Right lung (tissue), 5 donors: Measurements from ENCODE around the gene GRM1. TPM values are rescaled to one million over a fixed set of nuclear protein-coding genes. Genes with fewer than 3 reads are reported as not detected.

ENCODE experiments used
- DNase-seq, 2 donors: peaks; one replicate each; pipeline ENCODE4 v3.0.0-alpha.2; 2013
- polyA plus RNA-seq, 5 donors: library from polyadenylated mRNA; unstranded; fragments of 120-200 nt; gene quantifications; one replicate each; pipeline versions ENCODE4 v1.2.1 to v1.2.3, GENCODE V29; 2013; ENCODE audit warnings: inconsistent platforms in 1 of 5, low replicate concordance in 1 of 5; ENCODE audit not compliant: insufficient read length in 5 of 5, insufficient read depth in 1 of 5

GRM1 gene
- polyA plus RNA-seq, 5 donors = 0.04 to 0.09 (median 0.05) TPM

GRCh38 chr6:146367061-146367460, 338.2 kb downstream of the GRM1 start:
- DNase-seq = no peak

GRCh38 chr6:146369866-146370265, 341.0 kb downstream of the GRM1 start:
- no peak for DNase-seq

- no peak for DNase-seq
Measured at GRCh38 chr6:146381486-146381885, 352.6 kb downstream of the GRM1 start.

- no peak for DNase-seq
Measured at GRCh38 chr6:146388736-146389364, 360.0 kb downstream of the GRM1 start.

GRCh38 chr6:146389740-146390139, 360.9 kb downstream of the GRM1 start:
- DNase-seq = no peak

GRCh38 chr6:146397638-146398037, 368.8 kb downstream of the GRM1 start:
- DNase-seq = no peak

GRCh38 chr6:146402476-146402875, 373.6 kb downstream of the GRM1 start:
- DNase-seq = no peak

- DNase-seq = no peak
Measured at GRCh38 chr6:146408583-146408982, 379.7 kb downstream of the GRM1 start.

GRCh38 chr6:146410851-146411595, 382.2 kb downstream of the GRM1 start:
- DNase-seq = no peak

GRCh38 chr6:146419576-146419975, 390.7 kb downstream of the GRM1 start:
- no peak for DNase-seq

- DNase-seq = no peak
Measured at GRCh38 chr6:146420255-146420654, 391.4 kb downstream of the GRM1 start.

GRCh38 chr6:146422789-146423375, 394.0 kb downstream of the GRM1 start:
- DNase-seq = no peak

- DNase-seq = no peak
Measured at GRCh38 chr6:146423452-146423851, 394.6 kb downstream of the GRM1 start.

GRCh38 chr6:146426516-146426915, 397.7 kb downstream of the GRM1 start:
- no peak for DNase-seq

GRCh38 chr6:146429831-146430230, 401.0 kb downstream of the GRM1 start:
- no peak for DNase-seq

GRCh38 chr6:146433881-146434731, 405.2 kb downstream of the GRM1 start:
- no peak for DNase-seq

- no peak for DNase-seq
Measured at GRCh38 chr6:146434732-146435390, 406.0 kb downstream of the GRM1 start.

- no peak for DNase-seq
Measured at GRCh38 chr6:146441907-146442306, 413.0 kb downstream of the GRM1 start.

GRCh38 chr6:146444189-146444588, 415.3 kb downstream of the GRM1 start:
- DNase-seq = no peak

- no peak for DNase-seq
Measured at GRCh38 chr6:146445233-146445632, 416.4 kb downstream of the GRM1 start.

- DNase-seq = no peak
Measured at GRCh38 chr6:146456886-146457285, 428.0 kb downstream of the GRM1 start.

GRCh38 chr6:146460941-146461340, 432.1 kb downstream of the GRM1 start:
- no peak for DNase-seq
